Renal pelvis (tissue), 12 donors: ENCODE data around the gene PHOX2B. TPM values are rescaled to one million over a fixed set of nuclear protein-coding genes. Genes with fewer than 3 reads are reported as not detected.
A peak's percentile ranks its signal among the peaks of the same experiment; 100 is the strongest.

Experiments
- DNase-seq: peaks from one replicate; pipeline ENCODE4 v3.0.0-alpha.2; 2013
- long read RNA-seq, 16 experiments: transcript quantifications; one replicate each; lab custom pipeline, GENCODE V29; 2026
- polyA plus RNA-seq, 3 donors: library from polyadenylated mRNA; unstranded; fragments of 120-200 nt; gene quantifications; one replicate each; pipeline ENCODE4 v1.2.1, GENCODE V29; 2013; ENCODE audit not compliant: insufficient read length in 3 of 3

Gene PHOX2B
- polyA plus RNA-seq, result under 1 TPM; 0.12 to 0.26 (median 0.12) TPM
- long read RNA-seq, donor 1, partial matches to known transcripts, result 0 of 1 reads
- long read RNA-seq, donor 1, other reads (novel, unspliced or antisense), result 0 of 1 reads
- long read RNA-seq, donor 2, result 0 reads
- long read RNA-seq, donor 3, result 0 reads
- long read RNA-seq, donor 4, result 0 reads
- long read RNA-seq, donor 5, result 0 reads
- long read RNA-seq, donor 6, result 0 reads
- long read RNA-seq, donor 7, result 0 reads
- long read RNA-seq, donor 8, result 0 reads
- long read RNA-seq, donor 9, result 0 reads
- long read RNA-seq, donor 10, result 0 reads
- long read RNA-seq, donor 11, result 0 reads
- long read RNA-seq, donor 12, result 0 reads
- long read RNA-seq, donor 13, result 0 reads
- long read RNA-seq, donor 14, result 0 reads
- long read RNA-seq, donor 15, transcript PHOX2B-201 (3 exons, 3,030 nt), result major isoform, 5 of 5 reads
- long read RNA-seq, donor 15, partial matches to known transcripts, result 0 of 5 reads
- long read RNA-seq, donor 15, other reads (novel, unspliced or antisense), result 0 of 5 reads
- long read RNA-seq, donor 16, result 0 reads

DNA sequence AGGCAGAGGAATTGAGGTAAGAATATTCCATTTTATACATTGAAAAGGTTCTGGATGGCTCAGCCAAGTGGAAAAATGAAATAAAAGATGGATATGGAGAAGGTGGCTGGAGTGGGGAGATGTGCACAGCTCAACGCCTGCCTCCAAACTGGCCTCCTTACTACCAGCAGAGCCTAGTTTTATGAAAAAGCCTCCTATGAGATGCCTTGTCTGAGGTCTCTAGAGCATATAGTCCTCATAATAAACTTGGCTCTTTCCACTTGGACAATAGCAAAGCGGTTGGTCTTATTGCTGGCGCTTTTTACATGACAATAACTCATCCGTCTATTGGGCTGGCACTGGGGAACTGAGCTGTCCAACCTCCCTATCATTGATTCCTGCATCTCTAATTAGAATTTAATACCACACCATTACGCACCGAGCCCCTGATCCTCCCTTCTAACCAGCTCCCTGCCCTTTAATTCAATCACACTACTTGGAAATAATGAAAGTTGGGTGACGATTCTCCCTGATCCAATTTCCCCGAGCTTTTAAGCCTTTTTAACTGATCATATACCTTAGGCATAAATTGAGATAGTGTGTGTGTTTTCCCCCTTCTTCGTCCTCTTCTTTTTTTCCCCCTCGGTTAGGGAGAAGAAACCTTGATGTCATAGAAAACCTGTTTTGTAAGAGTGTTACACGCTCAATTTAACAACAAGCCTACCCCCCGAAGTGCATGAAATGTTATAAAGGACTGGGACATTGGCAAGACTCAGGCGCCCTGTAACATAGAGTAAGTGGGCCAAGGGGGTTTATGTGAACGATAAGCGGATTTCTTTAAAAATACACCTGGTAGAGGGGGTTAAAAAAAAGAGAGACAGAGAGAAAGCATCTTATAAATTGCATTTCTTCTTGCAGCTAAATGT, at the start of gene PHOX2B:
Gene PHOX2B (minus strand): TSS at position 155 of the 905 bp plus-strand sequence. CDS start 115 bp downstream, at position 40.
- no peak for DNase-seq

- peak; percentile 23 for DNase-seq
Observed at GRCh38 chr4:41797260-41797659, 48.7 kb upstream of the PHOX2B start.

DNA sequence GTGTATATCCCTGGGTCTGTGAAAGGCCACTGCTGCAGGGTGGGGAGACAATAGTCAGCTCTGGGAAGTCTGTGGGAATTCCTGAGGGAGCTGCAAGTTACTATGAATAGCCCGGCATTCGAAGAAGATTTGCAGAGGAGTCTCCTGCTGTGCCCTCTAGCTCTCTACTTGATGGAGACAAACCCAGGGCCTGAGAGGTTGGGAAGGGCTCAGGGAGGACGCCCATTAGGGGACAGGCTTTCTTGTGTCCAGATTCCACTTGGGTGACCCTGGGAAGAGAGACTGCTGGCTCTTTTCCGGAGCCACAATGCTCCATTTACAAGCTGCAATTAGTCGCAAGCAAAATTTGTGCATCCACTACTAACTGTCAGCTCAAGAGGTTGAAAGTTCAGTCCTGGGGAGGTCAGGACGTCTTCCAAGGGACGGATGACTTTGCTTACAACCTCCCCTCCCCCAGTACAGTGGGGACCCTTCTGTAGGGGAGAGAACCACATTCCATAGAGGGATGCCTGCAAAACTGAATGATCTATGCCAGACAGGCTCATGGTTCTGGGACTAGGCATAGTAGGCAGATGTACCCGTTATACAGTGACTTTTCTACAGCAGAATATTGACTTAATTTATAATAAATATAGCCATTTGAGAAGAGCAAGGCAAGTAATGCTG, 48.2 kb upstream of the PHOX2B start:
- no peak for DNase-seq

- DNase-seq, result no peak
Observed at GRCh38 chr4:41795796-41796385, 47.4 kb upstream of the PHOX2B start.

DNA sequence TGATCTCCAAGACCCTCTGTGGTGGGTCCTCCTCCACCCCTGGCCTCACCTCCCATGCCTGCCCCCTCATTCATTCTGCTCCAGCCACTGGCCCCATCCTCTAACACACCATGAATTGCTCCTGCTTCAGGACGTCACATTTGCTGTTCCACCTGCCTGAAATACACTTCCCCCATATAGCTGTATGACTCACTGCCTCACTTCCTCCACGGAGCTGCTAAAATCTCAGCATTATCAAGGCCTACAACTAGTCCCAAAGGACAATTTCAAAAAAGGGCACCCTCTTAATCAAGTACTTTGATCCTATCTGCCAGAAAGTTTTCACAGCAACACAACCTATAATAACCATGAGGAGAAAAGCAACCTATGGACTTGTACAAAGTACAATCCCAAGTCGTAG, 43.6 kb upstream of the PHOX2B start:
- DNase-seq, result no peak

DNA sequence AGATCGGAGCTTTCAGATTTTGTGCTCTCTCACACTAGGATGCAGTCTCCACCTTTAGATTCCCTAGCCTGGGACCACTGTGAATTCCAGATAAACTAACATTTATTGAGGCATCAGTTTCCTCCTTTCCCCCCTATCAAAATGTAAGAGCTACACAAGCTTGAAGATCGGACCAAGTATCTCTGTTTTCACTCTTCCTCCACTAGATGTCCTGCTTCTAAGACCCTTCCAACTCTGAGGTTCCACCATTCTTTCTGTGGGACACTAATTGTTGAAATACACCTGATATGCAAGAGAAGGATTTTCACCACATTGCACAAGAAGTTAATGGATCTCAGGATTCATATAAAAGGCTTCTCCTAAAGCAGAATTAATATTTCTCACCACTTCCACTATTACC, 43.0 kb upstream of the PHOX2B start:
- DNase-seq, result no peak

- DNase-seq, result no peak
Observed at GRCh38 chr4:41787931-41788330, 39.4 kb upstream of the PHOX2B start.

DNA sequence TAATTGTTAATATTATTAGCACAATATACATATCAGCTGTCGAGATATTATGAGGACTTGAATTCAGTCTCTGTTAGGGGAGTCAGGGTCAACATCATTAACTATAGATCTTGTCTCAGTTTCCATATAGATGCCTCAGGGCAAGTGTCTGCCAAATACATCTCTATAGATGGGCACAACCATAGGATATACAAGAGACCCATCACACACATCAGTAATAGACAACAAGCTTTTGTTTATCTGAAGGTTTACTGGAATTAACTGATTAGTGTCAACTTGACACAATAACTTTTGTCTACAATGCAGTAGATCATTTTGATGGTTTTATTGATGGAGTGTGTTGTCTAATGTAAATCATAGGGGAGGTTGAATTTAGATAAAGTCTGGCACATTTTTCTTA, 37.1 kb upstream of the PHOX2B start:
- DNase-seq, result no peak

GRCh38 chr4:41784191-41784979, 35.9 kb upstream of the PHOX2B start:
- no peak for DNase-seq

GRCh38 chr4:41776466-41776865, 27.9 kb upstream of the PHOX2B start:
- no peak for DNase-seq

GRCh38 chr4:41763729-41764128, 15.2 kb upstream of the PHOX2B start:
- no peak for DNase-seq

GRCh38 chr4:41758884-41759283, 10.4 kb upstream of the PHOX2B start:
- DNase-seq, result no peak

DNA sequence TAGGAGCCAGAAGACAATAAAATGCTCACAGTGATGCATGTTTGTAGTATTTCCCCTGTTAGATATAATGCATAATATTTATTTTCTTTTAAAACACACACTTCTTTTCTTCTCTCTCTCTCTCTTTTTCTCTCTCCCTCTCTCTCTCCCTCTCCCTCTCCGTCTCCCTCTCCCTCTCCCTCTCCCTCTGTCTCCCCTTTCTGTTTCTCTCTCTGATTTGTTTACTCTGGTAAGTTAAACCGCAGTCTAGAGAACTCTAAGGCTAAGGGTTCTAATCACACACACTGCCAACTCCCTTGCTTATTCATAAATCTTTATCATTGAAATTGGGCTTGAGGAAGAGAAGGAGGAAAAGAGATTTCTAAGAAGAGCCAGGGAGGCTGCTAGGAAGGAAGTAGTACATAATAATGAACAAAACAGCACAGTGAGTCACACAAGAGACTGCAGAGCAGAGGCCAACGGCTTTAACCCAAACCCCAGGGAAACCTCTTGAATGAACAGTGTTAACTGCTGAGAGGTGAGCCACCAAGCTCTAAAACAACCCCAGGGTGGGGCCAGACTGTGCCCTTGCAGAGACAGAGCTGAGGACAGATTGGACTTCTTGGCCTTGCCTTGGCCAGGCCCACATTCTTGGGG, 9.1 kb upstream of the PHOX2B start:
- DNase-seq, result no peak

- DNase-seq, result no peak
Observed at GRCh38 chr4:41753942-41754341, 5.4 kb upstream of the PHOX2B start.

- no peak for DNase-seq
Observed at GRCh38 chr4:41752081-41752836, 3.7 kb upstream of the PHOX2B start.

- DNase-seq, result no peak
Observed at GRCh38 chr4:41751449-41752061, 3.0 kb upstream of the PHOX2B start.

GRCh38 chr4:41750626-41751448, 2.3 kb upstream of the PHOX2B start:
- DNase-seq, result no peak

DNA sequence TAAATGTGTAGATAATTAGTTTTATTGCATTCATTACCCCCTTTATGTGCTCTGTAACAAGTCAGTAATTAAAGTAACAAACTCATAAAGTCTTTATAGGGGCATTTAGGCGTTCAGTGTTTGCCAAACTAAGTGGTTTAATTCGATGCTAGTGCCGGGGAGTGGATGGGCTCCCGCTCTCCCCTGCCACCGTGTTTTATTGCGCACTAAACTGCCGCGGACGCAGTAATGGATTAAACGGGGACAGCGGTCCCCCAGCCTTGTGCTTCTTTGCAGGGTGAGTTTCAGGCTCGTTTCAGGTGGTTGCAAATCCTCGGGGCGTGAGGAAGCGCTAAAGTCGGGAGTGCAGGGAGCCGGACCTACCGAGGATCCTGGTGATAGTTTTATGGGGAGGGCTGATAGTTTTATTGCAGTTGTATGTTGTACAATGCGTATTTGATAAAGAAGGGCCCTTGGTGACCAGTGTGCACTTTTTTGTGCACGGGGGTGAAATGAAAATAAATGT, 1.6 kb upstream of the PHOX2B start:
- DNase-seq, result no peak
